ENCODE measurements around the gene GPR84.

Gene GPR84

DNA sequence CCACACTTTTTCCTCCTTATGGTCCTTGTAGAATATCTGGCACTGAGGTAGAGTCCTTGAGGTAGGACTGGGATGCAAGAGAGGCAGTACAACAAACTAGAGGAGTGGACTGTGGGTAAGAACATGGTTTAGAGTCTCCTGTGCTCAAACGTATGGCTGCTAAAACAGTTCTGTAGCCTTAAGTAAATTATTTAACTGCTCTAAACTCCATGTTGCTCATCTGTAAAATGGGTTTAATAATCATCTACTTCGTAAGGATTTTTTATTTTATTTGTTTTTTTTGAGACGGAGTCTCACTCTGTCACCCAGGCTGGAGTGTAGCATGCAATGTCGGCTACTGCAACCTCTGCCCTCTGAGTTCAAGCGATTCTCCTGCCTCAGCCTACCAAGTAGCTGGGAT is 42.9 kb downstream of the GPR84 start:
- no peak for DNase-seq
